ENCODE measurements around the gene LENG8. TPM values are rescaled to one million over a fixed set of nuclear protein-coding genes. Genes with fewer than 3 reads are reported as not detected.

The LENG8 gene
- total RNA-seq, 3 donors from 2014 or later (not counting 1 experiment from before 2014, with no cell fraction given) = 479 to 563 (median 507) TPM

DNA sequence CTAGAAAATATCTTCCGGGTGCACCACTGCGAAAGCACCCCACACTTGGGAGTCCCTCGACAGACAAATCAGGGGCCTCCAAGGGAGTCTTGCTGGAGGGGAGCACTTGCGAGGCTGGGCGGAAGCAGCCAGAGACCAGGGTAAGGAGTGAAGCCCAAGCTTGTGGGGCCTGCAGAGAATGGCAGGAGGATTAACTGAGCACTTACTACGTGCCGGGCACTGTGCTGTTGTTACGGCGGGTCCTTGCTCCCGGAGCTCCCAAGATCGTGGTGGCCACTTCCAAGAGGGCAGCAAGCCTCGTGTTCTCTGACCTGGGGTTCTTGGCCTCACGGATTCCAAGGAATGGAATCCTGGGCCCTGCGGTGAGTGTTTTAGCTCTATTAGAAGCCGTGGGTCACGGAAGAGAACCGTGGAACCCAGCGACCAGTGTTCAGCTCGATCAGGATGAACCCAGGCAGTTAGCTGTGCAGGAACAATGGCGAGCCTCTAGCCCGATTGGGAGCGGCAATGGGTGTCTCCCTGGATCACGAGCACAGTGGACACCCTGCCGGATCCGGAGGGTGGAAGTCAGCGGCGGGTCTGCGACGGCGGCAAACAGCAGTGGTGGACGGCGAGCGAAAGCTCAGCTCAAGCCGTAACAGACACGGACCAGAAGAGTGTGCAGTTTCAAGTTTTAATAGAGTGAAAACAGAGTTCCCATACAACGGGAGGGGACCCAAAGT lies 24.2 kb upstream of the LENG8 start:
- TF ChIP-seq, protein P1, sequence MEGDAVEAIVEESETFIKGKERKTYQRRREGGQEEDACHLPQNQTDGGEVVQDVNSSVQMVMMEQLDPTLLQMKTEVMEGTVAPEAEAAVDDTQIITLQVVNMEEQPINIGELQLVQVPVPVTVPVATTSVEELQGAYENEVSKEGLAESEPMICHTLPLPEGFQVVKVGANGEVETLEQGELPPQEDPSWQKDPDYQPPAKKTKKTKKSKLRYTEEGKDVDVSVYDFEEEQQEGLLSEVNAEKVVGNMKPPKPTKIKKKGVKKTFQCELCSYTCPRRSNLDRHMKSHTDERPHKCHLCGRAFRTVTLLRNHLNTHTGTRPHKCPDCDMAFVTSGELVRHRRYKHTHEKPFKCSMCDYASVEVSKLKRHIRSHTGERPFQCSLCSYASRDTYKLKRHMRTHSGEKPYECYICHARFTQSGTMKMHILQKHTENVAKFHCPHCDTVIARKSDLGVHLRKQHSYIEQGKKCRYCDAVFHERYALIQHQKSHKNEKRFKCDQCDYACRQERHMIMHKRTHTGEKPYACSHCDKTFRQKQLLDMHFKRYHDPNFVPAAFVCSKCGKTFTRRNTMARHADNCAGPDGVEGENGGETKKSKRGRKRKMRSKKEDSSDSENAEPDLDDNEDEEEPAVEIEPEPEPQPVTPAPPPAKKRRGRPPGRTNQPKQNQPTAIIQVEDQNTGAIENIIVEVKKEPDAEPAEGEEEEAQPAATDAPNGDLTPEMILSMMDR (IDR thresholded peaks at IDR 0.05) = no peak
- Histone ChIP-seq H3K4me3 (ENCODE audit: low read length) (no peak overlapping the region), H3K36me3 (ENCODE audit: control insufficient read depth, insufficient read depth, low read length) (no peaks in the 10 kb centered on the region), H3K9me3 (ENCODE audit: control insufficient read depth, insufficient read depth, low read length) (no peaks in the 10 kb centered on the region), H3K4me1 (ENCODE audit: control insufficient read depth, insufficient read depth, low read length) (no peaks in the 10 kb centered on the region), H3K27ac (ENCODE audit: low read length) (no peak overlapping the region), H3K27me3 (ENCODE audit: control insufficient read depth, insufficient read depth, low read length) (peaks cover 11% of the 10 kb centered on the region)
- intact Hi-C loops (cut with micrococcal nuclease) = no loop called here
- Mint-ChIP-seq H3K9me3 (no peaks in the 10 kb centered on the region), H3K4me3 (no peak overlapping the region), H3K27ac (no peak overlapping the region), H3K36me3 (no peaks in the 10 kb centered on the region), H3K27me3 (ENCODE audit: low read depth in 2 of 2) (peaks cover 8 to 17% of the 10 kb centered on the region in 2 donors), H3K4me1 (peaks cover 0 to 5% of the 10 kb centered on the region in 2 donors)
- WGBS (ENCODE audit: insufficient coverage) = 90% methylated on average over 36 of the region's 36 CpGs
- ATAC-seq (no peak), DNase-seq (no peak)

DNA sequence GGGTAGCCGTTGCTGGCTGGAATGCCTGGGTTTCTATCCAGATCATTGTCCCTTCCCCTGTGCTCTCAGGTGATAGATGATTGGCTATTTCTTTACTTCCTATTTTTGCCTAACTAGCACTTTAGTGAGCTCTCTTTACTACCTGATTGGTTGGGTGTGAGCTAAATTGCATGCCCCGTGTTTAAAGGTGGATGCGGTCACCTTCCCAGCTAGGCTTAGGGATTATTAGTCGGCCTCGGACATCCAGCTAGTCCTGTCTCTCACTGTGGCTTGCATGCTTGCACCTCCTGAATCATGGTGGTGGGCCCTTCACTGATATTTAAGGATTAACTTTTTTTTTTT lies 23.6 kb upstream of the LENG8 start:
- ATAC-seq (no peak), DNase-seq (no peak)
- Mint-ChIP-seq H3K4me1 (peaks cover 0 to 5% of the 10 kb centered on the region in 2 donors), H3K36me3 (no peaks in the 10 kb centered on the region), H3K9me3 (no peaks in the 10 kb centered on the region), H3K27ac (no peak overlapping the region), H3K27me3 (ENCODE audit: low read depth in 2 of 2) (peaks cover 8 to 17% of the 10 kb centered on the region in 2 donors), H3K4me3 (no peak overlapping the region)
- H3K27me3 ChIP-seq (ENCODE audit: control insufficient read depth, insufficient read depth, low read length) = peaks cover 16% of the 10 kb centered on the region
- WGBS (ENCODE audit: insufficient coverage) = 64% methylated on average over 5 of the region's 5 CpGs
- no peaks in the 10 kb centered on the region for H3K9me3 ChIP-seq (ENCODE audit: control insufficient read depth, insufficient read depth, low read length)
- no peak overlapping the region for H3K27ac ChIP-seq (ENCODE audit: low read length)
- H3K4me1 ChIP-seq (ENCODE audit: control insufficient read depth, insufficient read depth, low read length) = peaks cover 5% of the 10 kb centered on the region
- TF ChIP-seq, protein P1 (IDR thresholded peaks at IDR 0.05) = no peak
- intact Hi-C loops (cut with micrococcal nuclease) = no loop called here
- no peak overlapping the region for H3K4me3 ChIP-seq (ENCODE audit: low read length)
- no peaks in the 10 kb centered on the region for H3K36me3 ChIP-seq (ENCODE audit: control insufficient read depth, insufficient read depth, low read length)

DNA sequence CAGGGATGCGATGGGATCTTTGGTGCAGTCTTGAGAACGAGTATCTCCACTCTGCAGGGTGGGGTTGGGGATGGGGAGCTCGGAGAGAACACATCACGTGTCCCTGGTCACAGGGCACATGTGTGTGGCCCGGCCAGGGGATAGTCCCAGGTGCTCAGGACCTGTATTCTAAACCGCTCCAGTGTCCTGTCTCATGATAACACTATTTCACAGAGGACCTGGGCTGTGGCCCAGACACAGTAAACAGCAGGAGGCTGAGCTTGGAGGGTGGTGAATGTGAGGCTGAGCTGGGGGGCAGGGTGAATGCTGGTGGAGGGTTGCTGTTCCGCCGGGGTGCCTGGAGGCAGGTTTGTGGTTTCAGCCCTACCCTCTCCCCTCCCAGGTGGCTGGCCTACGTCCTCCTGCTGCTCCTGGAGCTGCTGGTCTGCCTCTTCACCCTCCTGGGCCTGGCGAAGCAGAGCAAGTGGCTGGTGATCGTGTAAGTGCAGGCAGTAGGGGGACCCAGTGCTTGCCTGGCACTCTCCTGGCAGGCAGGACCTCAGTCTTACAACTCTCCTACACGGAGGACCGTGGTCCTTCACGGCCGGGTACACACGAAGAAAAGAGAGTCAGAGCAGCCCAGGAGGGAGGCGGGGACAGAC lies 22.6 kb upstream of the LENG8 start:
- no peak overlapping the region for H3K27ac Mint-ChIP-seq
- Histone ChIP-seq H3K4me3 (ENCODE audit: low read length) (no peak overlapping the region), H3K27me3 (ENCODE audit: control insufficient read depth, insufficient read depth, low read length) (peaks cover 17% of the 10 kb centered on the region), H3K9me3 (ENCODE audit: control insufficient read depth, insufficient read depth, low read length) (no peaks in the 10 kb centered on the region), H3K27ac (ENCODE audit: low read length) (no peak overlapping the region), H3K4me1 (ENCODE audit: control insufficient read depth, insufficient read depth, low read length) (peaks cover 13% of the 10 kb centered on the region), H3K36me3 (ENCODE audit: control insufficient read depth, insufficient read depth, low read length) (no peaks in the 10 kb centered on the region)
- peaks cover 5 to 11% of the 10 kb centered on the region in 2 donors for H3K4me1 Mint-ChIP-seq
- WGBS (ENCODE audit: insufficient coverage) = 75% methylated on average over 17 of the region's 17 CpGs
- intact Hi-C loops (cut with micrococcal nuclease) = no loop called here
- H3K36me3 Mint-ChIP-seq = no peaks in the 10 kb centered on the region
- TF ChIP-seq, protein P1 (IDR thresholded peaks at IDR 0.05) = no peak
- no peak for DNase-seq
- H3K27me3 Mint-ChIP-seq (ENCODE audit: low read depth in 2 of 2) = peaks cover 8 to 21% of the 10 kb centered on the region in 2 donors
- H3K4me3 Mint-ChIP-seq = no peak overlapping the region
- no peaks in the 10 kb centered on the region for H3K9me3 Mint-ChIP-seq
- ATAC-seq = no peak

Data from natural killer cell (primary cell).